Epithelial cell of esophagus (primary cell): Measurements from ENCODE around the gene TSHZ2.
"Not testable (repeated sequence)": the region's sequence is repeated elsewhere in the genome, so short reads cannot be mapped to it uniquely, and the experiment has no call there.

Experiments used
- DNase-seq: peaks from one replicate; pipeline ENCODE4 v3.0.0; 2010; ENCODE audit warnings: low read depth
- H3K4me3 ChIP-seq: 2 replicates; pipeline ENCODE4 v1.5.1; 2011; ENCODE audit warnings: mild to moderate bottlenecking, low read length, control low read depth
- TF ChIP-seq, protein P1 (sequence below): IDR thresholded peaks from 2 replicates; pipeline ENCODE4 v1.5.1; 2011; ENCODE audit warnings: low read depth, mild to moderate bottlenecking, low read length, control low read depth, inconsistent platforms; ENCODE audit not compliant: insufficient read depth; ENCODE audit errors: missing control alignments

Gene TSHZ2

GRCh38 chr20:53495398-53496092, 523.4 kb downstream of the TSHZ2 start:
- TF ChIP-seq, protein P1, sequence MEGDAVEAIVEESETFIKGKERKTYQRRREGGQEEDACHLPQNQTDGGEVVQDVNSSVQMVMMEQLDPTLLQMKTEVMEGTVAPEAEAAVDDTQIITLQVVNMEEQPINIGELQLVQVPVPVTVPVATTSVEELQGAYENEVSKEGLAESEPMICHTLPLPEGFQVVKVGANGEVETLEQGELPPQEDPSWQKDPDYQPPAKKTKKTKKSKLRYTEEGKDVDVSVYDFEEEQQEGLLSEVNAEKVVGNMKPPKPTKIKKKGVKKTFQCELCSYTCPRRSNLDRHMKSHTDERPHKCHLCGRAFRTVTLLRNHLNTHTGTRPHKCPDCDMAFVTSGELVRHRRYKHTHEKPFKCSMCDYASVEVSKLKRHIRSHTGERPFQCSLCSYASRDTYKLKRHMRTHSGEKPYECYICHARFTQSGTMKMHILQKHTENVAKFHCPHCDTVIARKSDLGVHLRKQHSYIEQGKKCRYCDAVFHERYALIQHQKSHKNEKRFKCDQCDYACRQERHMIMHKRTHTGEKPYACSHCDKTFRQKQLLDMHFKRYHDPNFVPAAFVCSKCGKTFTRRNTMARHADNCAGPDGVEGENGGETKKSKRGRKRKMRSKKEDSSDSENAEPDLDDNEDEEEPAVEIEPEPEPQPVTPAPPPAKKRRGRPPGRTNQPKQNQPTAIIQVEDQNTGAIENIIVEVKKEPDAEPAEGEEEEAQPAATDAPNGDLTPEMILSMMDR, result no peak
- DNase-seq, result no peak
- no peak overlapping the region for H3K4me3 ChIP-seq

- TF ChIP-seq, protein P1, result no peak
- H3K4me3 ChIP-seq, result no peak overlapping the region
- DNase-seq, result no peak
Measured at GRCh38 chr20:53497246-53497645, 525.1 kb downstream of the TSHZ2 start.

DNA sequence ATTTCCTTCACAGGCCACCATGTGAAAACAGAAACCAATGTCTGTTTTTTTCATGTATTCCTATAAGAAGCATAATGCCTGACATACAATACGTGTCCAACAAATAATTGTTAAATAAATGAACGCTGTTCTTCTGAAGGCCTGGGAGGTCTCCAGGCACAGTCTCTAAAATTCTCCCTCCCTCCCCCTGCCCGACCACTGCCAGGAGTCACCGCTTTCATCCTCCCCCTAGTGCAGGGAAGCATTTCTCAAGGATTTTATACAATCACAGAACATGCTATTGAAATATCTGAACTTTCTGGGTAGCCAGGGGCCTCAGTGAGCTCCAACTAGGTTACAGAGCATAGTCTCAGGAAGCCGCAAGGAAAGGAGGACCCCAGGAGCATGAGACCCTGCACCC, 526.2 kb downstream of the TSHZ2 start:
- H3K4me3 ChIP-seq, result no peak overlapping the region
- DNase-seq, result no peak
- TF ChIP-seq, protein P1, result no peak

DNA sequence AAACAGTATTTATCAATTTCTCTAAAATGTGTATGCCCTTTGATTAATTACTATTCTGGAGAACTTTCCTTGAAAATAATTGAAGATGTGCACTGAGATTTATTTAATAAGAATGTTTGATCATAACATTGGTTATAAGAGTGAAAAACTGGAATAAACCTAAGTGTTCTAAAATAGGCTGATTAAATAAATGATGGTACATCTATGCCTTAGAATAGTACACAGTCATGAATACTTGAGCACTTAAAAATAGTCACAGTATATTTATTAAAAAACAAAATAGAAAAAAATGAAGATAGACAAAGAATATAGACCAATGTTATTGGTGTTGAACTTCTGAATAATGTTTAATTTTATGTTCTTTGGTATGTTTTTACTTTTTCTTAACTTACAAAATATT, 528.5 kb downstream of the TSHZ2 start:
- no peak for DNase-seq

DNA sequence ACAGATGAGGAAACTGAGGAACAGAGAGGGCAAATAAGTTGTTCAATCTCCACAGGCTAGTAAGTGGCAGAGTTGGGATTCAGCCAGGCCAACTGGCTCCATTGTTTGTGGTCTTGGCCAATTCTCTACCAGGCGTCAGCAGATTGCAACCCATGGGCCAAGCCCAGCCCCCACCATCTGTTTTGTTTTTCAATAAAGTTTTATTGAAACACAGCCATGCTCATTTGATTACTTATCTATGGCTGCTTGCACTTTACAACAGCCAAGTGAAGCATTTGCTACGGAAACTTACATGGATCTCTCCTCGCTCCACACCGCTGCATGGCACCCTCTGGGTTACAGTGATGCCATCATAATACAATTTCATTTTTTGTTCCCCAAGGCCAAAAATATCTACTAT, 530.7 kb downstream of the TSHZ2 start:
- no peak for DNase-seq
- H3K4me3 ChIP-seq, result no peak overlapping the region
- TF ChIP-seq, protein P1, result no peak

More for the DNA sequence above, 528.5 kb downstream of the TSHZ2 start:
- H3K4me3 ChIP-seq, result no peak overlapping the region
- TF ChIP-seq, protein P1, result no peak

- no peak for DNase-seq
- peak overlapping the region; percentile 6 for H3K4me3 ChIP-seq
- TF ChIP-seq, protein P1, result no peak
Measured at GRCh38 chr20:53503517-53503919, 531.4 kb downstream of the TSHZ2 start.

DNA sequence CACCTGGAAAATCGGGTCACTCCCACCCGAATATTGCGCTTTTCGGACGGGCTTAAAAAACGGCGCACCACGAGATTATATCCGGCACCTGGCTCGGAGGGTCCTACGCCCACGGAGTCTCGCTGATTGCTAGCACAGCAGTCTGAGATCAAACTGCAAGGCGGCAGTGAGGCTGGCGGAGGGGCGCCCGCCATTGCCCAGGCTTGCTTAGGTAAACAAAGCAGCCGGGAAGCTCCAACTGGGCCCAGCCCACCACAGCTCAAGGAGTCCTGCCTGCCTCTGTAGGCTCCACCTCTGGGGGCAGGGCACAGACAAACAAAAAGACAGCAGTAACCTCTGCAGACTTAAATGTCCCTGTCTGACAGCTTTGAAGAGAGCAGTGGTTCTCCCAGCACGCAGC, 531.9 kb downstream of the TSHZ2 start:
- not testable (repeated sequence) for H3K4me3 ChIP-seq, DNase-seq

- TF ChIP-seq, protein P1, result no peak
- no peak for DNase-seq
- no peak overlapping the region for H3K4me3 ChIP-seq
Measured at GRCh38 chr20:53510262-53510661, 538.1 kb downstream of the TSHZ2 start.
